HG03460 (cell line): ENCODE results near the gene MET.

ENCODE experiments used
- ATAC-seq: cut with Tn5 transposase; IDR thresholded peaks from one replicate; pipeline ENCODE4 v1.9.1; 2021; ENCODE audit not compliant: unreplicated experiment

The MET gene

GRCh38 chr7:116781584-116781983, 109.6 kb downstream of the MET start:
- no peak for ATAC-seq

- no peak for ATAC-seq
Measured at GRCh38 chr7:116782177-116782711, 110.2 kb downstream of the MET start.

DNA sequence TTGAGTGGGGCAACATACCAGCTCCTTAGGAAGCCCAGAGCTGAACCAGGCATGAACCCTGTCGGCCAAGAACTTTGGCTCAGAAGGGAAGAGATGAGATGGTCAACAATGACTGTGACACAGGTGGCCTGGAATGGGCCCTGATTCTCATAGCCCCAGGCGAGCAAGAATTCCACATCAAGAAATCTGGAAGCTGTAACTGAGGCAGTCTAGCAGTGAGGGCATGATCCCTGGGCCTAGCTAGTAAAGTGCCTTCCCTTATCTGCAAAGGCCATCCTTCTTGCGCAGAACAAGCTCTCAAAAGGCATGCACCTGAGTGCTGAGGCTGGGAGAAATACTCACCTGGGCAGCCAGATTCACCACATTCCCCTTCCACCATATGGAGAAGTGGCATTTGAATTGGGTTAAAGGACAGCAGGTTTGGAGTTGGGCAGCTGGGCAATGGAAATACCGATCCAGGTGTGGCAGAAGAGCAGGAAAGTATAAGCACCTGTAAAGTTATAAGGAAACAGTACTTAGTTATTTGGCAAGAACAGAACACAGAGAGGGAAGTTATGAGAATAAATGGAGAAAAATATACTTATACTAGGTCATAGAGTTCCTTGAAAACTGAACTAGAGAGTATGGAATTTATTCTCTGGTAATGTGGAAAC, 111.8 kb downstream of the MET start:
- ATAC-seq, result no peak

- no peak for ATAC-seq
Measured at GRCh38 chr7:116784647-116785046, 112.7 kb downstream of the MET start.

DNA sequence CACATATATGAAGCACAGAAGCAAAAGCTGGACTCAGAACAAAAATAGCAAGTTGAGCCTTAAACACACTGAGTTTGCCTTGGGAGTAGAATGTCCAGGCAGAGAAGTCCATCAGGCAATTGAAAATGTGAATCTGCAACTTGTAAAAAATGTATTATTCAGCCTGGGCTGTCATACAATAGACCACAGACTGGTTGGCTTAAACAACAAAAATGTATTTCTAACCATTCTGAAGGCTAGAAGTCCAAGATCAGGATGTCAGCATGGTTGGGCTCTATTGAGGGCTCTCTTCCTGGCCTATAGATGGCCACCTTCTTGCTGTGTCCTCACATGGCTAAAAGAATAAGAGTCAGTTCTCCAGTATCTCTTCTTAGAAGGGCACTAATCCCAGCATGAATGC, 113.8 kb downstream of the MET start:
- no peak for ATAC-seq

GRCh38 chr7:116786791-116787443, 114.9 kb downstream of the MET start:
- ATAC-seq, result peak; percentile 99

- no peak for ATAC-seq
Measured at GRCh38 chr7:116787881-116788280, 115.9 kb downstream of the MET start.

- ATAC-seq, result no peak
Measured at GRCh38 chr7:116788572-116789197, 116.7 kb downstream of the MET start.

DNA sequence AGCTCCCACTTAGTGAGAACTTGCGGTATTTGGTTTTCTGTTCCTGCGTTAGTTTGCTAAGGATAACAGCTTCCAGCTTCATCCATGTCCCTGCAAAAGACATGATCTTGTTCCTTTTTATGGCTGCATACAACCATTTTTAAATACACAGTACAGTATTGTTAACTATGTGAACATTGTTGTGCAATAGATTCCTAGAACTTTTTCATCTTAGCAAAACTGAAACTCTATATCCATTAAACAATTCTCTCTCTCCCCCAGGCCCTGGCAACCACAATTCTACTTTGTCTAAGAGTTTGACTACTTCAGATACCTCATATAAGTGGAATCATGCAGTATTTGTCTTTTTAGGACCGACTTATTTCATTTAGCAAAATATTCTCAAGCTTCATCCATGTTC, 118.0 kb downstream of the MET start:
- ATAC-seq, result no peak

DNA sequence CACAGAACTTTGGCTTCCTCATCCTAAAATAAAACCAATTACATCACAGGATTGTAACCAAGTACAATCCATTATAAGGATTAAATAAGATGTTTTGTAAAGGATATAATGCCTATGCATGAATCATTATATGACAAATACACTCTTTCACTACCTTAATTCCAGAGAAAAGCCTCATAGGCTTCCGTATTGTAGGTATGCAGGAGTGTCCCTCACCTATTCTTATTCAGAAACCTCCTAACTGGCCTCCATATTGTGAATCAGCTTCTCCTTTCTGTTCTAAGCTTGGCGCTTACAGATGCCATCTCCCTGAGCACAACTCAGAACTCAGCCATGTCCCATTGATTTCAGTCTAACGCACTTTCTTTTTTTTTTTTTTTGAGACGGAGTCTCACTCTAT, 120.8 kb downstream of the MET start:
- no peak for ATAC-seq

DNA sequence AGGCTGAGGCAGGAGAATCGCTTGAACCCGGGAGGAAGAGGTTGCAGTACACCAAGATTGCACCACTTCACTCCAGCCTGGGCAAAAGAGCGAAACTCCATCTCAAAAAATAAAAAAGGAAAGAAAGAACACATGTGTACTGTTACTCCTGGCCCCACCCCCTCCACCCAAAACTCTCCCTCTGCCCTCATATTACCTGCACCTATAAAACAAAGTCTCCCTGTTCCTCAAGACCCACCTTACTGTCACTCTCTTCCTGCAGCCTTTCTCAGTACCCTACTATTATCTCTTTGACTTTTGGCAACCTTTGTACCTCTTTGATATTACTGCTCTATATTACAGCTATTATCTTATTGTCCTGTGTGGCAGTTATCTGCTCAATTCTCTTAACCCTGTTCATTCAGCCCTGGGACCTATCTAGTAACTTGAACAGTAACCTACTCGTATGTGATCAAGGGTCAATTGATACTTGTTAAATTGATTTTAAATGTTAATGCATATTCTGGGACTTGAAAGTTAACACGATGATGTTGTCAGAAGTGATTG, 121.9 kb downstream of the MET start:
- ATAC-seq, result no peak

DNA sequence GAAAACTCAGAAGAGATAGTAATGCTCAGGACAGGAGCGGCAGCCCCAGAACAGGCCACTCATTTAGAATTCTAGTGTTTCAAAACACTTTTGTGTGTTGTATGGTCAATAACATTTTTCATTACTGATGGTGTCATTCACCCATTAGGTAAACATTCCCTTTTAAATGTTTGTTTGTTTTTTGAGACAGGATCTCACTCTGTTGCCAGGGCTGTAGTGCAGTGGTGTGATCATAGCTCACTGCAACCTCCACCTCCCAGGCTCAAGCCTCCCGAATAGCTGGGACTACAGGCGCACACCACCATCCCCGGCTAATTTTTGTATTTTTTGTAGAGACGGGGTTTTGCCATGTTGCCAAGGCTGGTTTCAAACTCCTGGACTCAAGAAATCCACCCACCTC, 124.5 kb downstream of the MET start:
- no peak for ATAC-seq

DNA sequence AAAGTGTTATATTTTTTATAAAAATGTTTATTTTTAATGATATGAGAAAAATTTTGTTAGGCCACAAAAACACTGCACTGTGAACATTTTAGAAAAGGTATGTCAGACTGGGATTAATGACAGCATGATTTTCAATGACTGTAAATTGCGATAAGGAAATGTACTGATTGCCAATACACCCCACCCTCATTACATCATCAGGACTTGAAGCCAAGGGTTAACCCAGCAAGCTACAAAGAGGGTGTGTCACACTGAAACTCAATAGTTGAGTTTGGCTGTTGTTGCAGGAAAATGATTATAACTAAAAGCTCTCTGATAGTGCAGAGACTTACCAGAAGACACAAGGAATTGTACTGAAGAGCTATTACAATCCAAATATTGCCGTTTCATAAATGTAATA, 125.6 kb downstream of the MET start:
- ATAC-seq, result no peak

DNA sequence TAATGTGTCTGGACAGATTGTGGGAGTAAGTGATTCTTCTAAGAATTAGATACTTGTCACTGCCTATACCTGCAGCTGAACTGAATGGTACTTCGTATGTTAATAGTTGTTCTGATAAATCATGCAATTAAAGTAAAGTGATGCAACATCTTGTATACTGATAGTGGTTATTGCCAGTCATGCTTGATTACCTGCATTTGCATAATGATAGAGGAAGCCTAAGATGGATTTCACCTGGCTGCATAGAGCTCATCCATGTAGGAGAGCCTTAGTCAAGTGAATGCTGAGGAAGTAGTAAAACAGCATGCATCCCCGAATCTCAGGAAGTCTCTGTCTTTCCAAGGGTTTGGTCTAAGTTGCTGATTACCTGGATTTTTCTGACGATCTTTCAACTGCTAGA, 126.2 kb downstream of the MET start:
- ATAC-seq, result no peak

- ATAC-seq, result no peak
Measured at GRCh38 chr7:116799916-116800315, 127.9 kb downstream of the MET start.

- ATAC-seq, result no peak
Measured at GRCh38 chr7:116800594-116800993, 128.6 kb downstream of the MET start.

DNA sequence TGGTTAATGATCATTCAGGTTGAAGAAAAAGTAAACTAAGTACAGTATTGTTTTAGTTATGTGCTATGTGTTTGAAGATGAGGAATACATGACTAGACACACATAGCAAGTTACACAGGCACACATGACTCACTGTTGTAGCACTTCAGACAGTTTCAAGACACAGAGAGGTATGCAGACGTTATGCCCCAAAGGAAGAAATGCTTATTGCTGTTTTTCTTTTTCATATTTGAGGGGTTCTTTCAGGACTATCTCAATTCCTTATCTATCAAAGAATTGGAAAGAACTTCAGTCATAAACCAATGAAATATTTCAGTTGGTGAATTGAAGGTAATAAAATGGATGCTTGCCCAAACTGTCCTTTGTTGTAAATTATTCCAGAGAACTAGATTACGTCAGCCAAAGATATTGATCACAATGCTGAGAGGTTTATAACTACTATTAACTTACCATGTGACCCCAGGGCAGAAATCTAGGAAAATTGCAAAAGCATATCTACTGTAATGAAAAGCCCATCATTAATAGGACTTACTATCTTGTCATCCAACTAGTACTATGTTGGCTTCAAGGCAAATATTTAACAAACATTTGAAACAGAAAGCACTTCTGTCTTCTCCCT, 129.2 kb downstream of the MET start:
- ATAC-seq, result no peak

DNA sequence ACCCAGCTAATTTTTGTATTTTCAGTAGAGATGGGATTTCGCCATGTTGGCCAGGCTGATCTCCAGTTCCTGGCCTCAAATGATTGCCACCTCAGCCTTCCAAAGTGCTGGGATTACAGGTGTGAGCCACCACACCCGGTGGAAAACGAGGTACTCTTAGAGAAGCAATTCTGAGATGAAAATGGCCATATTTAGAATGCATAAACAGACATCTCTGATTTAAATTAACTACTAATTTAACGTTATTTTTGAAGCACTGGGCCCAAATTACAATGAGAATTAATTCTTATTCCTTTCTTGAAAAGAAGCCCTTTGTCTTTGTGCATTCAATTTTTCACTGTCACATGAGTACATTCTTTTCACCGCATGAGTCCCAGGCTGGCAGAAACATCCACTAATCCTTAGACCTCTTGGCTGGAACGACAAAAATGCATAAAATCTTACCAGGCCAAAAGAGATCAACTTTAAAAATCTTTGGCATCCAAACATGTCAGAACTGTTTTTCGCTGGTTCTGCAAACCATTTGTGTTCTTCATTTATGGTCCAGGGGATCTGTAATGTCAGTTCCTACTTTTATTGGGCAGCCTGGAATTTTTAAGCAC, 130.2 kb downstream of the MET start:
- no peak for ATAC-seq

DNA sequence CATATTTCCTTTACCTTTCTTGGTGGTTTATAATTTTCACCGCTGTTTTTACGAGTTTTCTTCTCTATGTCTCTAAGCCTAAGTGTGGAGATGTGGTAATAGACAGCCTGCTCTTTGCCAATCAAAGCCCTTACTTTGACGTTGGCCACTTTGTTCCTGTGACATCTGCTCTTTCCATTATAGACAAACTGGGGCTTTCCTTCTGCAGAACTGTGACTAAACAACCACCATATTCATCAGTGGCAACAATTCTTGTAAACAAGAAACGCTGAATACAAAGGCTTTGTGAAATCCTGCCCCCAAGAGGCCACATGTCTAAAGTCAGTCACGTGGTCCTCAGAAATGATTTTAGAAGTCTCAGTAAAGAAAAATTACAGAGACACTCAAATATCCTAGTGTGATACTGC, 130.8 kb downstream of the MET start:
- peak; percentile 60 for ATAC-seq

- no peak for ATAC-seq
Measured at GRCh38 chr7:116804471-116804870, 132.5 kb downstream of the MET start.

DNA sequence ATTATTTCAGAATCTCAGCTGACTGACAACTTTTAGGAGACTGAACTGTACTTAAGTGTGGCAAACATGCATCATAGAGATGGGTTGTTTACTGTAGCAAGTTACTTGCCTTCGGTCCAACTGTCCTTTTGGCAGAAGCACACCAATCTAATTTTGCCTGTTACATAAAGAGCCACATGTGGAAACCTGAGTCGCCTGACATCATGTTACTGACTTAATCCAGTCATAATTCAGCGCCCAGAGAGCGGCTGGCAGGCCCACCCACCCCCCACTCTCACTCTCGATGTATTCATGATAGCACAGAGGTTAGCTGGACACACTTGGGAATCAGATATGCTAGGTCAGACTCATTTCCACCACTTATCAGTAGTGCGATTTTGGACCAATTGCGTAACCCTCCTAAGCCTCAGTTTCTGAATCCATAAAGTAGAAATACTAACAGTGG, 133.1 kb downstream of the MET start:
- no peak for ATAC-seq
